A673 (cell line): Measurements from ENCODE around the gene FUT2. TPM values are rescaled to one million over a fixed set of nuclear protein-coding genes. Genes with fewer than 3 reads are reported as not detected.

Source experiments
- BruUV-seq: library from RNA; stranded (reverse); fragments of 400-500 nt; replicated peaks from 2 replicates; lab custom pipeline; 2021; lab: Mats Ljungman, UMichigan
- CTCF ChIA-PET: fragments of 300-600 bp; sonication (Branson Sonifier 250); formaldehyde crosslinking; loops from one replicate; lab custom pipeline; 2022; ENCODE audit warnings: antibody characterized with exemption; lab: Charles Lee
- POLR2A ChIA-PET: fragments of 300-600 bp; sonication (Branson Sonifier 250); formaldehyde crosslinking; loops from one replicate; lab custom pipeline; 2022; ENCODE audit warnings: antibody characterized with exemption; ENCODE audit not compliant: low non-redundant PET; lab: Charles Lee
- DNase-seq: peaks from one replicate; pipeline ENCODE4 v3.0.0-alpha.2; 2015; ENCODE audit warnings: low spot score
- H3K27ac ChIP-seq: fragments of 200-600 bp; sonication (generic); 2 replicates; pipeline ENCODE4 v1.5.1; 2016; ENCODE audit warnings: mixed run types, low read depth, mild to moderate bottlenecking, mixed read lengths, antibody characterized with exemption, low read length; ENCODE audit not compliant: poor library complexity, severe bottlenecking
- H3K27me3 ChIP-seq: fragments of 200-600 bp; sonication (generic); replicated peaks from 2 replicates; pipeline ENCODE4 v1.6.1; 2017; ENCODE audit warnings: mixed run types, low read depth, mild to moderate bottlenecking, mixed read lengths, antibody characterized with exemption, low read length; ENCODE audit not compliant: insufficient read depth, poor library complexity
- H3K36me3 ChIP-seq: fragments of 200-600 bp; sonication (generic); 2 replicates; pipeline ENCODE4 v1.6.1; 2016; ENCODE audit warnings: mixed run types, mild to moderate bottlenecking, mixed read lengths, antibody characterized with exemption, low read length; ENCODE audit not compliant: insufficient read depth, poor library complexity, severe bottlenecking
- H3K4me1 ChIP-seq: fragments of 200-600 bp; sonication (generic); 2 replicates; pipeline ENCODE4 v1.6.1; 2017; ENCODE audit warnings: mixed run types, mild to moderate bottlenecking, mixed read lengths, antibody characterized with exemption, low read length; ENCODE audit not compliant: insufficient read depth, poor library complexity, severe bottlenecking
- H3K4me3 ChIP-seq: fragments of 200-600 bp; sonication (generic); 2 replicates; pipeline ENCODE4 v1.5.1; 2016; ENCODE audit warnings: low read depth, mixed run types, mild to moderate bottlenecking, mixed read lengths, low read length; ENCODE audit not compliant: poor library complexity, severe bottlenecking
- H3K9me3 ChIP-seq: fragments of 200-600 bp; sonication (generic); 2 replicates; pipeline ENCODE4 v1.6.1; 2016; ENCODE audit warnings: mixed run types, low read depth, mild to moderate bottlenecking, mixed read lengths, antibody characterized with exemption, low read length; ENCODE audit not compliant: poor library complexity, severe bottlenecking
- CTCF ChIP-seq: fragments of 300-800, 200-600 bp; sonication (generic); conservative IDR thresholded peaks from 2 replicates; pipeline ENCODE4 v1.5.1; 2017; ENCODE audit warnings: low read depth, mild to moderate bottlenecking, antibody characterized with exemption, low read length, moderate library complexity, mixed read lengths
- EZH2 ChIP-seq: fragments of 200-600 bp; sonication (generic); IDR thresholded peaks from 2 replicates; pipeline ENCODE4 v1.6.1; 2017; ENCODE audit warnings: borderline replicate concordance, low read depth, mild to moderate bottlenecking, mixed read lengths, antibody characterized with exemption, low read length; ENCODE audit not compliant: poor library complexity, severe bottlenecking
- intact Hi-C: fragments of 100-400 bp; cut with micrococcal nuclease; formaldehyde crosslinking; loops from one replicate; pipeline ENCODE4 v1.10.0; 2022; ENCODE audit not compliant: unreplicated experiment
- total RNA-seq: library from RNA; stranded (reverse); gene quantifications from 2 replicates; pipeline ENCODE4 v1.2.3, GENCODE V29; 2021

The FUT2 gene
- total RNA-seq, 1 experiment from 2014 or later, result not detected

DNA sequence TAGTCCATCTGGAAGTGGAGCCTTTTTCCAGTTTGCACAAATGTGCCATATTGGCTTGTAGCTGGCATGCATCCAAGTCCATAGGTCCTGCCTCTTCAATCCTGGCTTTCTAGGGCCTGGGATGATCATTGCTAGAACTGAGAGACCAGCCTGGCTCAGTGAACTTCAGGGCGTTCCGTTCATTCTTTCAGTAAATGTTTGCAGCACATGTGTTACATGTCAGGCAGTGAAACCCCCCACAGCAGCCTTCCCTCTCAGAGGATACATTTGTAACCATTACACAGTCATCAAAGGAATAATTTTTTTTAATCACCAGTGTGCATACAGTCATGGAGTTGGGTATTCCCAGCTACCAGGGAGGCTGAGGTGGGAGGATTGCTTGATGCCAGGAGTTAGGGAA, 9.7 kb downstream of the FUT2 start:
- TF ChIP-seq CTCF, result no peak
- no peak for TF ChIP-seq EZH2
- no TSS peak for BruUV-seq
- ChIA-PET CTCF (no interaction called here), POLR2A (no interaction called here)
- no peak overlapping the region for H3K4me3 ChIP-seq
- H3K36me3 ChIP-seq, result no peaks in the 10 kb centered on the region
- no peak for DNase-seq
- intact Hi-C loops, result no loop called here
- no peaks in the 10 kb centered on the region for H3K9me3 ChIP-seq
- no peaks in the 10 kb centered on the region for H3K4me1 ChIP-seq
- no peaks in the 10 kb centered on the region for H3K27me3 ChIP-seq
- H3K27ac ChIP-seq, result no peak overlapping the region

DNA sequence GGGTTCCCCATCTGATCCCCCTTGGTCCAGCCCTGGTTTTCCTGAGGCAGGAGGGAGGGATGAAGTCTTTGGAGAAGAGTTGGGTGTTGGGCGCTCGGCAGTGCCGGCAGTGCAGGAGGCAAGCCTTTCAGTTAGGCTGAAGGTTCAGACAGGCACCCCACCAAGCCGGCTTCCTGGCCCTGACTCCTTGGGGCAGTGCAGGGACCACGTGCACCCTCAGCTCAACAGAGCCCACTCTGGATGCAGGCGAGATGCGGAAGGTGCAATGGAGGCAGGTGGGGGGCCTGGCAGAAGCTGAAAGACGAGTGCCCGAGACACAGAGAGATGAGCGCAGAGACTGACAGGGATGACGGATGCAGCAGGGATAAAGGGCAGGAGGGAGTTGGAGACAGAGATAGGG, 12.7 kb downstream of the FUT2 start:
- Histone ChIP-seq H3K4me3 (no peak overlapping the region), H3K27ac (no peak overlapping the region), H3K36me3 (no peaks in the 10 kb centered on the region), H3K4me1 (peaks cover 7% of the 10 kb centered on the region), H3K27me3 (no peaks in the 10 kb centered on the region), H3K9me3 (no peaks in the 10 kb centered on the region)
- DNase-seq, result no peak
- CTCF ChIA-PET, result no interaction called here
- BruUV-seq, result no TSS peak
- TF ChIP-seq CTCF, result no peak
- no peak for TF ChIP-seq EZH2
- POLR2A ChIA-PET, result no interaction called here
- intact Hi-C loops, result no loop called here

- intact Hi-C loops, result loop anchor here (5.0 kb wide), 1 partner anchor 64 kb away; the partner anchor contains the start of gene CA11
- Histone ChIP-seq H3K4me1 (peaks cover 20% of the 10 kb centered on the region), H3K36me3 (no peaks in the 10 kb centered on the region), H3K4me3 (no peak overlapping the region), H3K27me3 (no peaks in the 10 kb centered on the region), H3K9me3 (no peaks in the 10 kb centered on the region), H3K27ac (no peak overlapping the region)
- TF ChIP-seq EZH2, result no peak
- TF ChIP-seq CTCF, result no peak
- BruUV-seq, result no TSS peak
- no peak for DNase-seq
- ChIA-PET POLR2A (no interaction called here), CTCF (no interaction called here)
These were observed 15.4 kb downstream of the FUT2 start for GRCh38 chr19:48711106-48711662.
